ENCODE data around the gene SLK. TPM values are rescaled to one million over a fixed set of nuclear protein-coding genes. Genes with fewer than 3 reads are reported as not detected.

Gene SLK
- total RNA-seq, 1 donor from 2014 or later: 93.3 TPM

Small RNA genes within 50 kb of the gene (small RNA-seq; reads per million reads assigned to genes)
- not detected for gene RN7SL524P

Other genes with a start within 250 kb of the SLK start
- 6.1 TPM for gene SH3PXD2A, start 111.6 kb upstream of the SLK start, total RNA-seq
- 6.9 TPM for gene STN1, start 49.0 kb upstream of the SLK start, total RNA-seq
- under 0.01 TPM for gene COL17A1, start 118.7 kb downstream of the SLK start, total RNA-seq
- 15.5 TPM for gene SFR1, start 155.0 kb downstream of the SLK start, total RNA-seq

All from frontal cortex (tissue), 1 donor.